Measurements from ENCODE around the gene GTF2H4.
A peak's percentile ranks its signal among the peaks of the same experiment; 100 is the strongest.
"Not testable (repeated sequence)": the region's sequence is repeated elsewhere in the genome, so short reads cannot be mapped to it uniquely, and the experiment has no call there.

Gene GTF2H4

DNA sequence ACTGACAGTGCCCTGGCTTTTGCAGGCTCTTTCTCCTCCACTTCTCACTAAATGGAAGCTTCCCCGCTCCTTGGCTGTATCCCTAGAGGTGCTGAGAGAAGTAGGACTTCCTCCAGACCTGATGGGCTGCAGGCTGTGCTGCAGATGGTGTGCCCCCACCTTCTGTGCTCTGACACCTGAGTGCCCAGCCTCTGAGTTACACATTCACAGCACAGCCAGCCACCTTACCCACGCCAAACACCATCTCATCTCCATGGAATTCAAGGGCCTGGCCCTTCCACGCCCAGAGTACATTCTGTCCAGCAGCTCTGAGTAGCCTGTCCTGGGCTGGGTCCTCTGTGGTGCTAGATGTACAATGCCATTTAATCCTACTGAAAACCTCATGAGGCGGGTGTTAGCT is 18.6 kb downstream of the GTF2H4 start:
- no peak for DNase-seq

DNA sequence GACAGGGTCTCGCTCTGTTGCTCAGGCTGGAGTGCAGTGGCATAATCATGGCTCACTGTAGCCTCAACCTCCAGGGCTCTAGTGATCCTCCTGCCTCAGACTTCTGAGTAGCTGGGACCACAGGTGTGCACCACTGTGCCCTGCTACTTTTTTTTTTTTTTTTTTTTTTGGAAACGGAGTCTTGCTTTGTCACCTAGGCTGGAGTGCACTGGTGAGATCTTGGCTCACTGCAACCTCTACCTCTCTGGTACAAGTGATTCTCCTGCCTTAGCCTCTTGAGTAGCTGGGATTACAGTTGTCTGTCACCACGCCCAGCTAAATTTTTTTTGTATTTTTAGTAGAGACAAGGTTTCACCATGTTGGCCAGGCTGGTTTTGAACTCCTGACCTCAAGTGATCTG is 19.1 kb downstream of the GTF2H4 start:
- DNase-seq: not testable (repeated sequence)

DNA sequence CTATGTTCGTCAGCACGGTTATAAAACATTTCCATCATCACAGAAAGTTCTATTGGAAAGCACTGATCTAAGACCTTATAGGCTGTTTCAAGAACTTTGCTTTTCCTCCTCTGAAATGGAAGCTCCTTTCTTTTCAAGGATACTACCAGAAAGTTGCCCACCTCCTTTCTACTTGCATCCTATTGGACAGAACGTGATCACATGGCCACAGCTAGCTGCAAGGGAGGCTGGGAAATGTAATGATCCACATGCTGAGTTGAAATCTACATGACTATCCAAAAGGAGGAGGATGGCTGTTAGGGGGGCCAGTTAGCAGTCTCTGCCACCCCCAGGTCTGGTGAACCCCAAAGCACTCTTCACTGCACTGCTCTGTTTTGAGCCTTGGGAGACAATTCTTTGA is 20.7 kb downstream of the GTF2H4 start:
- DNase-seq: no peak

DNA sequence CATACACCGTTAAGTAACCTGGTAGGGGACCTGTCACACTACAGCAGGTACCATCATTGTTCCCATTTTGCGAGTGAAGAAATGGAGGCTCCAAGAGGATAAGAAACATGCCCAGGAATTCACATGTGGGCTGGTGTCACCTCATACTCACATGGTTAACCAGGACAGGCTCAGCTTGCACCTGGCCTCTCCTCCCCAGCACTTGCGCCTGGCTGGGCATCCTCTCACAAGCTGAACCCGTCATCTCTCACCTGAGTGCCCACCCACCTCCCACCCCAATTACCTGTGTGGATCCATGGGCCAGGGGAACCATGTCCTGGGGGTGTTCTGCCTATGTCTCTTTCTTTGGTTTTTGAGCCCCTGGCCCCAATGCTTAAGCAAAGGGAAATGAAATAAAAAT is 22.5 kb downstream of the GTF2H4 start:
- DNase-seq: no peak

DNA sequence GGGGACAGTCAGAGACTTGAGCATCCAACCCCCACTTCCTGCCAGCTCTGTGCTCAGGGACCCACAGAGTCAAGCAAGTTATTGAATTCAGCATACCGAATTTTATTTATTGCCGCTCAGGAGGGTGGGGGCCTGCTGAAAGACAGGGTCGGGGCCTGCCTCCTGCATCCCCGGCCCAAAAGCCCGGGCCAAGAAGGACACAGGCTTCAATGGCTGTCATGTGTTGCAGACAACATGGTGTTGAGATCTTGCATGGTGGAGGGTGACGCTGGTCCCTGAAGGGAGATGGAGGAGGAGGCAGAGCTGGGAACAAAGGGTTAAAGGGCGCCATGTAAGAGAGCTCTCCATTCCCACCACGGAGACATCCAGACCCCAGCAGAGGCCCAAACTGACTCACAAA is 23.3 kb downstream of the GTF2H4 start:
- no peak for DNase-seq

DNA sequence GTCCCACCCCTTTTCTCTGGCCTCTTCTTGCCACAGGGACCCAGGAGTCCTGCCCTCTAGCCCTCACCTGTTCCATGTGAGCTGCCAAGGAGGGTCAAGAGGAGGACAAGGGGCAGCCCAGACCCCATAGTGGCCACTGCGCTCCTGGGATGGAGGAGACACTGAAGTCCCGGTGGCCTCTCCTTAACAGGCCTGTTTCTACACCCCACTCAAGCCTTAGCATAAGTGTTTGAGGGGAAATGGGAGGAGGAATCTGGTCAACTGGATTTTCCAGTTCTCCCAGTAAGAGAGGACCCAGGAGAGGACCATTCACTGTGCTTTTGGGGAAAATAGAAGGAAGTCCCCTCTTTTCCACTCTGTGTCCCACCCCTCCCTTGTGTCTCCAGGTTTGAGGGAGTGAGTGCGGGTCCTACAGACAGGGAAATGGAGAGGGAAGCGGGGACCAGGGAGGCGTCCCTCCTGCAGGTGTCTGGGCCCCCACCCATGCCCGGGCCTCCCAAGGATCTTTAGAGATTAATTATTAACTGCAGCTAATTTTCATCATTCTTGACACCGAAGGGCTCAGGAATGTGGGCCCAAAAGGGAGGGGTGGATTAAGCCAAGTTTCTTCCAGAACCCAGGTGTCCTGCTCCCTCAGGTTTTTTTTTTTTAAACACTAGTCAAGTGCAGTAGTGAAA is 24.1 kb downstream of the GTF2H4 start, which contains the start of gene SFTA2:
TSS of gene SFTA2 (minus strand) at position 202 of the 677 bp plus-strand sequence. CDS start at position 128, 74 bp downstream.
- no peak for DNase-seq

DNA sequence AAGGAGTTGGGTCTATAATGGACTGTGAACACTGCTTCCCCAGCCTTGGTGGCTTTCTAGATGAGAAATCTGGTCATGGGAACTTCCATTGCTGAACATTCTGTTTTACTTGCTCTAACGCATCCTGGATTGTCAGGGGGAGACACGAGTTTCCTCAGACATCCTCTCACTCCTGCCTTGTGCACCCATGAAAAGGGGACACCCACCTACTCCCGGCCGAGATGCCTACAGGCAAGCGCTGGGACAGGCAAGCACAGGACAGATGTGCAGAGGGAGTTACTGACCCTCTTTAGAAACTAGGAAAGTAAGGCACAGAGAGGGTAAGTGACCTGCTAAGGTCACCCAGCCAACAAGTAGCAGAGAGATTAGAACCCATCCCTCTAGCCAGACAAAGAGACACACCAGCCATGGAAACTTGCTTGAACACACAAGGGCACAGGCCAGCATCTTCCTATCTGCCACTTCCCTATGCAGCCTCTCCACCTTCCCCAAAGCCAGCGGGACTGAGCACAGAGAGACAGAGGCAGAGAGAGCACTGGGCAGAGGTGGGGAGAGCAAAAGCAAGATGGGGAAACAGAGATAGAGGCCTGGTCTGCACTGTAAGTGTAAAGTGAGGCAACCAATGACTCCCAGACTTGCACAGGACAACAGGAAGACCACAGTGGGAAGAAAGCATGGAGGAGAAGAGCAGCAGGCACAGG is 24.8 kb downstream of the GTF2H4 start:
- no peak for DNase-seq

DNA sequence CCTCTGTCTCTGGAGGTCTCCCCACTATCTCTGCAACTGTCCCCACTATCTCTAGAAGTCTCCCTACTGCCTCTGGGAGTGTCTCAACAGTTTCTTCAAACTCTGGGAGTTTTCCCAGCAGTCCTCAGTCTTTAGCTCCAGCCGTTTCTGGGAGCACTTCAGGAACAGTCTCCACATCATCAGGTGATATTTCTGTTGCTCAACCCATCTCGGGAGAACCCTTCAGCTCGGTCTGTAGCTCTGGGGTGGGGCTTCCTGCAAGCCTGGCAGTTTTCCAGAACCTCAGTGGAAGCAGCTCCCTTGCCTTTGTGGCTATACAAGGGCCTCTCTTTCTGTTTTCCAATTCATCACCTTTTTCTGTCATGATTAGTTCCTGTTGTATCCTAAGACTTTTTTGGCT is 27.0 kb downstream of the GTF2H4 start:
- no peak for DNase-seq

DNA sequence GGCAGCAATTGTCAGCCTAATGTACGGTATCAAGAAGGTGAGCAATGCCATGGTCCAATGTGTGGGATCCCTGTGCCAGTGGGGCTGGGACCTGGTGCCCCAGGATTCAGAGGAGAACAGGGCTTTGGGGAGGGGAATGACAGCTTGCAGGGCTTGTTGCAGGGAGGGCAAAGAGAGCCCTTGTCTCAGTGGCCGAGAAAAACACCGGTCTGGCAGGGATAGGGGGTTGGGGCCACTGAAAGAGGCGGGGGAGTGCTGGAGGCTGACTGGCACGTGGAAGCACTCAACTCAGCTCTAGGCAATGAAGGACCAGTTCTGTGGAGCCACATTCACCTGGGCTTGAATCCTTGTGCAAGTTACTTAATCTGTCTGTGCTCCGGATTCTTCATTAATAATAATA is 29.3 kb downstream of the GTF2H4 start:
- no peak for DNase-seq

DNA sequence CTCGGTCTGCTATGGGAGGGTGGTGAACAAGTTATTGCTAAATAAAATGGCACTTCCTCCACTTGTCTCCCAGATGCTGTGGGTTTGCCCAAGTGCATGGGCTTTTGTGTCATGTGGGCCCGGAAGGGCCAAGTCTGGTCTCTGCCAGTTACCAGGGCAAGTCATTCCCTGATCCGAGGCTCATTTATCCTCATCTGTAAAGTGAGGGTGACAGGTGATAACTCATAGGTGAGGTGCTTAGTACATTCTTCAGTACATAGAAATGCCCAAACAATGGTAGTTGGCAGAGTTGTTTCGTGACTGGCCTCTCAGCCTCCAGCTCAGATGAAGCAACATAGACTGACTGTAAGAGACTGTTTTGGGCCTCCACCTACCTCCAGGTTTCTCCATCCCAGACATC is 30.7 kb downstream of the GTF2H4 start:
- no peak for DNase-seq

DNA sequence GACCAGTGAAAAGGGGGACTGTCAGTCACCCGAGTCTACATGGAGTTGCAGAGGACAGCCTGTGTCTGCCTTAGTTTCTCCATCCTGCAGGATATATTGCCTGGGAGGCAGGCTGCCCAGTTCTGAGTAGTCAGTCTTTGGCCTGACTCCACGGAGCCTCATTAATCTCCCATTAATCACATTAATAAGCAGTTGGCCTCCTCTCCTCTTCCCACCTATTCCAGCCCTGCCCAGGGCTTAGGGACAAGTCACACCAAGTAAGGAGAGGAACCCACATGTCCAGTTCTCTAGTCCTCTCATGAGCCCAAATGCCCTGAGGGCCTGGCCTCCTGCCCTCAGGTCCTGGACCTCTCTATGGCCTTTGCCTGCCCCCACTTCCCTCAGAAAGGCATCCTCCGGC is 31.5 kb downstream of the GTF2H4 start:
- no peak for DNase-seq

DNA sequence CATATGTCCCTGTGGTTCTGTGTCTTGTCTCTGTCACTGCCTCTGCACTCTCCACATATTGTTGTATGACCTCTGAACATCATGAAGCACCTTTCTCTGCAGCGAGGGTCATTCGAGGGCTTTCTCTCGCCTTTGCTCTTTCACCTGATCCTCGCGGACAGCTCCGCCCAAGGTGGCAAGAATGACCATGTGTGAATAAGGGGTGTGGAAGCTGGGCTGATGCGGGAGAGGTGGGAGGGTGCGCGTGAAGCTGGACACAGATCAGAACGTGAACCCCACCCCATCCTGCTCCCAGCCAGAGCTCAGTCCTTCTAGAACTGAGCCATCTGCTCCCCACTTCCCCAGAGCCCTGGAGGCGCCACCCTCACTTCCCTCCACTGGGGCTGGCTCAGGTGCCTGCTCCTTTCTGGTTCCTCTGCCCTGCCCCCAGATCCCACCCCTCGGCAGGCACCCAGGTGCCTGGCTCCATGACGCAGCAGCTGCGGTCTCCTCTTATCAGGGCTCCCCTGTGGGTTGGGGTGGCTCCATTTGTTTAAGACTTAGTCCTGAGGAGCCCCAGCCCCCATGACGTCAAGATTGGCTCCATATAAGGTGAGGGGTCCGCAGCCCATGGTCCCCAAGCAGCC is 32.5 kb downstream of the GTF2H4 start, which contains the start of gene MUCL3:
TSS of gene MUCL3 (plus strand) at position 613 of the 626 bp plus-strand sequence. CDS start 27 bp downstream, outside the sequence.
- no peak for DNase-seq

DNA sequence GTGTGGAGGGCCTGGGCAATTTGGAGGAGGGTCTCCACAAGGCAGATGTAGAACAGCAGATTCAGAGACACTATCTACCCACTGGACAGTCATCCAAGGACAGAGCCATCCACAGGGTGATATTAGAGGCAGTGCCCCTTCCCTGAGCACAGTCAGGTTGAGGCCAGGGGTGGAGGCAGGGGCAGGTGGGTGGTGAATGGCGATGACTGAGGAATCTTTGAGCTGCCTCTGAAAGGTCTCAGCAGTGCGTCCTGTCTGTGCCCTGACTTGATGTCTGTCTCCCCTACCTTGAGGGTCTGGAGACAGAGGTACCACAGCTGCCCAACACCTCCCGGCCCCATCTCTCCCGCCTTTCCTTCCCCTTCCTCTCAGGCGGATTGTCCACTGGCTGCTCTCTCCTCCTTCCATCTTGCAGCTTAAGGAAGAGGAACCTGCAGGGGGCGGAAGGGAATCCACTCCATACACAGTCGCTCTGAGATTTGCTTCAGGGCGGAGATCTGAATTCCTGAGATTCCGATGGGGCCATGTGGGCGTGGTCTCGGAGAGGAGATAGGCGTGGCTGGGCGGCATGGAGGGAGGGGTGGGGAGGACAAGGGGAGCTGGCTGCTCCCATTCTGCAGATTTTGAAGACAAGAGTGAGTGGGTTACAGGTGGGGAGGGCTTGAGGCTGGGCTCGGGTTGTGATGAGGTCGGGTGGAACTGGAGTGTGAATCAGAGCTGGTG is 34.5 kb downstream of the GTF2H4 start:
- no peak for DNase-seq

DNA sequence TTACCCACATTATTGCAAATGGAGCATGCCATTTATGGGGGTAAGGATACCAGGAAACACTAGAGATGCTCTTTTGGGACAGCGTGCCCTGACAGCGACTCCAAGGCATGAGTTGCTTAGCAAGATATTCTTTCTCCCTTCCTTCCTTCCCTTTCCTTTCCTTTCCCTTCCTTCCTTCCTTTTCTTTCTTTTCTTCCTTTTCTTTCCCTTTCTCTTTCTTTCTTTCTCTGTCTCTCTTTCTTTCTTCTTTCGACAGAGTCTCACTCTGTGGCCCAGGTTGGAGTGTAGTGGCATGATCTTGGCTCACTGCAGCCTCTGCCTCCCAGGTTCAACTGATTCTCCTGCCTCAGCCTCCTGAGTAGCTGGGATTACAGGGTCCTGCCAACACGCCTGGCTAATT is 36.0 kb downstream of the GTF2H4 start:
- no peak for DNase-seq

DNA sequence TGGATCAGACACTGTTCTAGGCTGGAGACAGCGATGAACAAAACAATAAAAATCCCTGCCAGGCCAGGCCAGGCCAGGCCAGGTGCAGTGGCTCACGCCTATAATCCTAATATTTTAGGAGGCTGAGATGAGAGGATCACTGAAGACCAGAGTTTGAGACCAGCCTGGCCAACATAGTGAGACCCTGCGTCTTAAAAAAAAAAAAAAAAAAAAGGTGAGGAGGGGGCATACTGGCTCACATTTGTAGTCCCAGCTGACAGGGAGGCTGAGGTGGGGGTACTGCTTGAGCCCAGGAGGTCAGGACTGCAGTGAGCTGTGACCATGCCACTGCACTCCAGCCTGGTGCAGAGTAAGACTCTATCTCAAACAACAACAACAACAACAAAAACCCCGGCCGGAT is 37.3 kb downstream of the GTF2H4 start:
- no peak for DNase-seq

DNA sequence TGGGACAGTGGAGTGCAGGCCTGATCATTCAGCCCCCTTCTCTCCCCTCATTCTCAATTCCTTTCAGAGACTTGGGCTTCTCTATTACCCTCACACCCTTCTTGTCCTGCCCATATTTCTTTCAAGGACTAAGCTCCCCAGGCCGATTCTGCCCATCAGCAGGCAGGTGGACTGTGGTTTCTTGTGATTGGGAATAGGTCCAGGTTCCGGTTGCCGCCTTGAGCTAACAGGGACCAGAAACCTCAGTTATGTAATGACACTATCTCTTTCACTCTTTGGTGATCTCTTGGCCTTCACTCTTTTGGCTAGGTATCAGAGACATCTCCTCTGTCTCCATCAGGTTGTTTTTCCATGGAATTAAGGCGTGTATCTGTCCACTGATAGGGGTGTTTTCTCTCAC is 39.2 kb downstream of the GTF2H4 start:
- no peak for DNase-seq

DNA sequence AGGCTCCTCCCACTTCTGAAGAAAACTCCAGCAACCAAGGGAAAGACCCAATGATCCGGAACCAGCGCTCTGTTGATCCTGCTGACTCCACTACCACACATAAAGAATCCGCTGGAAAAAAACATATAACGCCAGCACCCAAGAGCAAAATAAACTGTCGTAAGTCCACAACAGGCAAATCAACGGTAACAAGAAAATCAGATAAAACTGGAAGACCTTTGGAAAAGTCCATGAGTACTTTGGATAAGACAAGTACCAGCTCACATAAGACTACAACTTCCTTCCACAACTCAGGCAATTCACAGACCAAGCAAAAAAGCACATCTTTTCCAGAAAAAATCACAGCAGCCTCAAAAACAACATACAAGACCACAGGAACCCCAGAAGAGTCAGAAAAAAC is 40.8 kb downstream of the GTF2H4 start:
- DNase-seq: no peak

DNA sequence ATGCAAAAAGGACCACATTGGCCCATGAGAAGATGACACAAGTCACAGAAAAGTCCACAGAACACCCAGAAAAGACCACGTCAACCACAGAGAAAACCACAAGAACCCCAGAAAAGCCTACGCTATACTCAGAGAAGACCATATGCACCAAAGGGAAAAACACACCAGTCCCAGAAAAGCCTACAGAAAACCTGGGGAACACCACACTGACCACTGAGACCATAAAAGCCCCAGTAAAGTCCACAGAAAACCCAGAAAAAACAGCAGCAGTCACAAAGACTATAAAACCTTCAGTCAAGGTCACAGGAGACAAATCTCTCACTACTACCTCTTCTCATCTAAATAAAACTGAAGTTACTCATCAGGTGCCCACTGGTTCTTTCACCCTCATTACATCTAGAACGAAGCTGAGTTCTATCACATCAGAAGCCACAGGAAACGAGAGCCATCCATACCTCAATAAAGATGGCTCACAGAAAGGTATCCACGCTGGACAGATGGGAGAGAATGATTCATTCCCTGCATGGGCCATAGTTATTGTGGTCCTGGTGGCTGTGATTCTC is 44.0 kb downstream of the GTF2H4 start:
- no peak for DNase-seq

DNA sequence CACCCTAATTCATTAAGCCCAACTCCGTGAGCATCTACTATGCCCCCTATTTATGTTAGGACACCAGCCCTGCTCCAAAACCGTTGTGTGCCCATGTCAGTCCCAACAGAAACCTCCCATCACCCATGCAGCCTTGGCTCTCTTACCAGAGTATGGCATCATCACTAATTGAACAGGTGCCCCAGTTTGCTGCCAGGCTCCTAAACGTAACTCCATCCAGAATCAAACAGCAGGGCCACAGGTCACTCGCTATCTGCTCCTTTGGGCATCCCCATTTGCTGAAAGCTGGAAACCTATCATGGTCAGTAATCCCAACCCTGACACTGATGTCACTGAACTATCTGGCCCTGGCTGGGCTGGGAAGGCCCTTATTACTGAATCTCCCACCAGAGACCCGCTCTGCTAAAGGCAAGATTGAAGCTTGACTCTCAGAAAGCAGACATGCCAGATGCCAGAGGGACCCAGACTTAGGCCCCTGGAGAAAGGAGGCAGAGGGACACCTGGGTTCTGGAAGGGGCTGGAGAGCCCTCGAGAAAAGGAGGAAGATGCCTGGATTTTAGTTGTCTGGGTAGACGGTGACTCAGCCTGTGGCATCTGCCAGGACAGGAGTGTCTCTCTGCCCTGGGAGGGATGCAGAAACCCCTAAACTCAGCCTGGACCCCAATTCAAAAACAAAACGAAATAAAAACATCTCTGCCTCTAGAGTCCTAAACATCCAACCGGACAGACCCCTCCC is 46.8 kb downstream of the GTF2H4 start:
- DNase-seq: no peak

DNA sequence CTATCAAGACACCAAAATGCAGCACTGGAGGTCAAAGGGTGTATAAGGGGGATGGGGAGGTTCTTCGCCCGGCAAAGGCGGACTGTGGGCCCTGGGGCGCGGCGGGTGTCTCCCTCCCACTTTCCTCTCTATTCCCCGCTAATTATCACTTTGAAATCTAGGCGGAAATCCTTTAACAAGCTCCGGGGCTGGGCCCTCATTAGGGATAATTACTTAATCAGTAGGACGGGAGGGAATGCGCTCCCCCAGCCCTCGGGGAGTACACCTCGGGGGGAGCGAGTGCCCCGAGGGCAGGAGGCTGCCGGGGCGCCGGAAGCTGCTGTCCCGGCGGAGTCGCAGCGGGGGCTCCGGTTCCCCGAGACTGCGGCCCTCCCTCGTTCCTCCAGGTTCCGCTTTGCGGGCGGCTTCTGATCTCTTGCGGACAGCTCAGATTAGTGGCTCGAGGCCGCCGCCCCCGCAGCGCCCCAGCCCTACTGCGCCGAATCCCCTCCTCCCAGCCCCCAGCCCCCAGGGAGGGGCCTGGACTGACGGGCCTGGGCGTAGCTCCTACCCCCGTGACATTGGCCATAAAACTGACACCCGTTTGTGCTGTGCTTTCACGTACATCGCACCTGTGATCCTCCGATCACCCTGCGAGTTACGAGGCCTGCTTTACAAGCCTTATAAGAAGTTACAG is 47.5 kb downstream of the GTF2H4 start:
- peak; percentile 47 for DNase-seq

DNA sequence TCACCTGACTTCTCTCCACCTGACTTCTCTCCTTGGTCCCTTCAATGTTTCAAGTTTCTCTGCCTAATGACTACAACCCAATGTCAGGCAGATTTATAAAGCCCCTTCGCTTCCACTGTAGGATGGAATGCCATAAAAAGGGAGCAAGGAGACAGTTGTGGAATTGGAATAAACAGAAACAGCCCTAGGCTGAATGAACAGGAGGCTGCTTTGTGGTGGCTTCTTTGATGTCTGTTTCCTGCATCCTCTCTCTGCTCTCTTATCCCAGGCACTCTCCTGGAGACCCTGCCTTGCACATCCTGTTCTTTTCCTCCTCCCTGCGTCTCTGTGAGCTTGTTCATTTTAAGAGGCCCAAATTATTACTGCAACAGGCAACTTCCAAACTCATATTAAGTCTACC is 49.7 kb downstream of the GTF2H4 start:
- no peak for DNase-seq
